IPS DF 19.7 (cell line): Measurements from ENCODE around the gene TMEM178B.
"Not testable (repeated sequence)": the region's sequence is repeated elsewhere in the genome, so short reads cannot be mapped to it uniquely, and the experiment has no call there.

Experiments used
- DNase-seq: peaks from one replicate; pipeline ENCODE4 v3.0.0-alpha.2; 2013; ENCODE audit warnings: low read depth, low spot score

Gene TMEM178B

DNA sequence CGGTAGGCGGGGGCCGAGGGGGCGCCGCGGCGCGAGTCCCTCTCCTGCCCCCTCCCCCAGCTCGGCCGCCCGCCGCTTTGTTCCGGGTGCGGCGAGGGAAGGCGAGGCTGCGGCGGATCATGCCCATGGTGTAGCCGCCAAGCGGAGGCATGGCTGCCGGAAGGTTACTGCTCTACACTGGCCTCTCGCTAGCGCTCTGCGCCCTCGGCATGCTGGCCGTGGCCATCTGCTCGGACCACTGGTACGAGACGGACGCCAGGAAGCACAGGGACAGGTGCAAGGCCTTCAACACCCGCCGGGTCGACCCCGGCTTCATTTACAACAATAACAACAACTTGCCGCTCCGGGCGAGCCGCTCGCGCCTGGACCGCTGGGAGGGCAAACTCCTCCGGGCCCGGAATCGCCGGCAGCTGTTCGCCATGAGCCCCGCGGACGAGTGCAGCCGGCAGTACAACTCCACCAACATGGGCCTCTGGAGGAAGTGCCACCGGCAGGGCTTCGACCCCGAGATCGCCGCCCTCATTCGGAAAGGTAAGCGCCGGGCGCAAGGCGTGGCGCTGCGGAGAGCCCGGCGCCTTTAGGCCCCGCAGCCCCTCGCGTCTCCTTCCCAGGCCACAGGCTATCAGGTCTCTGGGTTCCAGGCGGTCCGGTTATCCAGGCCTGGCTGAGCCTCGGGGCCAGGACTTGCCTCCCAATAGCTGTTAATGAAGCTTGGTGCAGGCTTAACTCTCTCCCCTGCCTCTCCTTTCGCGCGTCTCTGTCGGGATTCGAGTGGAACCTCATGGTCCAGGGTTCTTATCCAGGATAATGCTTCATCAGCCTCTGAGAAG, 513 bp downstream of the TMEM178B start:
- no peak for DNase-seq

DNA sequence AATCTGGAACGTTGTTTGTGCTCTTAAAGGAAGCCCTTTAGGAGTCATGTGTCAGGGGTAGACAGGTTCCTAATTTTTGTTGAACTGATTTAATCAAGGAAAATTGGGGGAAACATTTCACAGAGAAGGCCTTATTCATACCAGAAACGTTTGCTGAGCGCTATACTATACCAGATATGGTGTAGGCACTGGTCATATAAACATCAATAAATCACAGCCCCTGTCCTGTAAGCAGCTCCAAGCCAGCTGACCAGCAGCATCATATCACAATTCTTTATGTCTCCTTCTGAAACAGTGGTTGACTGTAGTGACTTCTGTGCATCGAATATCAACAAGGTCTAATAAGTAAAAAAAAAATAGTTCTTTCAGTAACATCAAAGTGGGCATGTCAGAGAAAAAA, 1.1 kb downstream of the TMEM178B start:
- no peak for DNase-seq

- DNase-seq: no peak
Observed at GRCh38 chr7:141076377-141076776, 2.5 kb downstream of the TMEM178B start.

DNA sequence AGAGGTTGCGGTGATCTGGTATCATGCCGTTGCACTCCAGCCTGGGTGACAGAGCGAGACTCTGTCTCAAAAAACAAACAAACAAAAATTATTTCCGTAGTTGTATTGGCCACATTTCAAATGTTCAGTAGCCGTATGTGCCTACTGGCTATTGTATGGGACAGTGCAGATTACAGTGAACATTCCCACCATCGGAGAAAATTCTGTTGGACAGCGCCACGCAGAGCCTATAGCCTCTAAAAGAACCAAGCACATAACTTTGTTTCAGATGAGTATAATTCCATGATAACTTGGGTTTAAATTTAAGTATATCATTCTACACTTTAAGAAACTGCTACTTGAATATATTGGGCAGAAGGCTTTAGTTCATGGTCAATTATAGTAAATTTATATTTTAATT, 5.4 kb downstream of the TMEM178B start:
- DNase-seq: no peak

DNA sequence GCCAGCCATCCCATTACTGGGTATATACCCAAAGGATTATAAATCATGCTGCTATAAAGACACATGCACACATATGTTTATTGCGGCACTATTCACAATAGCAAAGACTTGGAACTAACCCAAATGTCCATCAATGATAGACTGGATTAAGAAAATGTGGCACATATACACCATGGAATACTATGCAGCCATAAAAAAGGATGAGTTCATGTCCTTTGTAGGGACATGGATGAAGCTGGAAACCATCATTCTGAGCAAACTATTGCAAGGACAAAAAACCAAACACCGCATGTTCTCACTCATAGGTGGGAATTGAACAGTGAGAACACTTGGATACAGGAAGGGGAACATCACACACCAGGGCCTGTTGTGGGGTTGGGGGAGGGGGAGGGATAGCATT, 15.6 kb downstream of the TMEM178B start:
- DNase-seq: not testable (repeated sequence)

DNA sequence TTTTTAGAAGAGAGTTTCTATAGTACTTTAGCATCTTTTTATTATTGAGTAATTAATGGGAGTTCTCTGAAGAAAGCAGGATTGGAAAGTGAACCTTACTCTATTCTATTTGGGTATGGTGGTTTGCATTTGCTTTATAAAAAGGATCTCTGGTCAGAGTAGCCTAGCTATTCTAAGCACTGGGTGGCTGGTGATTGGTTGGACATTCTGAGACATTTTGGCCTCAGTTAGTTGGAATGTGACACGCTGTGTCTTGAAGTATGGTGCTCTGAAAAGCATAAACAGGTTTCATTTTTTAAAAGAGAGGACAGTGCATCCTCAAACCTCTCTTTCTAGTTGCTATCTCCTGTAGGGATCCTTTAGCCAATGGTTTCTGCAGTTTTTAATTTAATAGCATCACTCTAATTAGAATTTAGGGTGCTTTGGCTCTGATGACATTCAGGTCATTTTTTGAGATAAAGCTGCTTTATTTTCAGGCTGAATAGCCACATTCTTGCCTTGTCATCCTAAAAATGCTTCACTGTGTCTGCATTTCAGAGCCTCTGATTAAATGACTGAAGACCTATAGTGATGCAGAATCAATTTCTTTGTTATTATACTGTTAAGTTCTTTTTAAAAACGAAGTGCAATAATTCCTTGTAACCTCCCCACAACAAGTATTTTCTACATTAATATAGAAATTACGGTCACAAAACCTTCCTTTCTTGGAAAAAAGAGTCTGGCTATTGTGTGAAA, 20.6 kb downstream of the TMEM178B start:
- no peak for DNase-seq

DNA sequence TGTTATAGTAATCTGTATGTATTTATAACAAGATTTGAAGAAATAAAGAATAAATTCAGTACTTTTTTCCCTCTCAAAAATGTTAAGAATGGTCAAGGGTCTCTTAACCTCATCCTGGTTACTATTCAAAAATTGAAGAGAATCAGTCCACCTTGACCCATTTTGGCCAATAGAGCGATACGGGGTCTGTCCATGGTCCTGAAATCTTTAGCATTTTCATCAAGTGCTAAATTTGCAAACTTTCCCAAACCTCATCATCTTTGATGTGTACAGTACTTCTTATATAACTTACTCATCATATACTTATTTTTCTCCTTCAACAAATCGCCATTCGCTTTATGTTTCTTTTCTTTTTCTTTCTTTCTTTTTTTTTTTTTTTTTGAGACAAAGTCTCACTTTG, 23.6 kb downstream of the TMEM178B start:
- DNase-seq: no peak

DNA sequence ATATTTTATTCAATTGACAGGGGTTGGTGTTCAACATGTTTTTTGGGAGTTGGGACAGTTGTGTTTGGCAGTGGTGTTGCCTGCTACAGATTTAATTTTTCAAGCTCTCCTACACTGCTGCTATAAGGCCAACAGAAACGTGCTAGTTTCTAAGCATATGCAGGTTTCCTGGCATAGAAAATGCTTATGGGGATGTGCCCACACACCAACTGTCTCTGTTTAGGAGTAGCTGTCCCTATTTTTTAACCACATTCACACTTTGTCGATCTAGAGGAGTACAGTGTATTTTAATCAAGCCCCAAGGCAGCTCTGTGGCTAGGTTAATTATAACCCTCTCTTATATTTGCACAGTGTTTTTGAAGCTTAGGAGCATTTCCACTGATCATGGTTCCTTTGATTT, 28.6 kb downstream of the TMEM178B start:
- no peak for DNase-seq

DNA sequence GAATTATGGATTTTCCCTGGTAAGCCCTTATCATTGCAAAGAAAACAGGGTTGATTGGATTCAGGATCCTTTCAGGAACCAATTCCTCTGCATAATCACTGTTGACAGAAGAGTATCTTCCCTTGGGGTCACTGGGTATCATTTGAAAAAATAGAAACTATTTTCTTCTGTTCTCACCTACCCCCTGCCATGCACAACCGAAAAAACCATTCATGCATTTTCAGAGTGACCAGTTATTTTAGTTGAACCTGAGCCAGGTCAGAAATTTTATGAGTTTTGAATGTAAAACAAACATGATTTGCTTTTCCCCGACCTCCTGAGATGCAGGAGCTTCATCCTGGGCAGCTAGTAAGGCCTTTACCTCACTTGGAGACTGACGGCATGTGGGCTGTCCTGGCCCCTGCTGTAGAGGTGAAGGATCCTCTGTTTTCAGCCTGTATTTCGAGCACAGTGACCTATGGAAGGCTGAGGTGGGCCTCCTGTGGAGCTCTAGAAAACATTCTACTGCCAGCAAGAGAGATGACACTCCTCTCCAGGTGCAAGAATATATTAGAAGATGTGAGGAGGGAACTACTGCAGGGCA, 30.1 kb downstream of the TMEM178B start:
- DNase-seq: no peak

- DNase-seq: no peak
Observed at GRCh38 chr7:141113131-141113530, 39.3 kb downstream of the TMEM178B start.

DNA sequence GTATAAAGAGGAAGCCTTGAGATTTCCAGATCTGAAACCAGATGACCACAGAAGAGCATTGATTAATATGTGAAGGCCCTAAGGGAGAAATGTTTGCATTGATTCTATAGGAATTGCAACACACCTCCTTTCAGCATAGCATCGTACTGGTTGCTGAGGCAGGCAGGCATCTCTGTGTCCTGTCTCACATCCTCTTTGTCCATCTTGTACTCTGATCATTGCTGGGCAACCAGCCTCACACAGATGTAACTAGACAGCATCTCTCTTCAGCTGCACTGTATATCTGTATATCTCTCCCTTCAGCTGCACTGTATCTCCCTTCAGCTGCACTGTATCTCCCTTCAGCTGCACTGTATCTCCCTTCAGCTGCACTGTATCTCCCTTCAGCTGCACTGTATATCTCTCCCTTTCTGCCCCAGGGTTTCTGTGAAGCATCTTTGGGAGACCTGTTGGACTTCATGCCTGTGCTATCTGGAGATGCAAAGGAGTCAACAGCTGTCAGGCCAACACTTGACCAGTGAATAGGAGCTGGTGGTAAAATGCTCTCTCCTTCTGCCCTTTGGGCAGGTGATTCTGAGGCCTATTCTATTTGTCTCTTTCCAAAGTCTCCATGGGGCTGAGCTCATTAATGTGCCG, 40.3 kb downstream of the TMEM178B start:
- DNase-seq: no peak

- no peak for DNase-seq
Observed at GRCh38 chr7:141115965-141116364, 42.1 kb downstream of the TMEM178B start.

GRCh38 chr7:141116661-141117060, 42.8 kb downstream of the TMEM178B start:
- DNase-seq: not testable (repeated sequence)

DNA sequence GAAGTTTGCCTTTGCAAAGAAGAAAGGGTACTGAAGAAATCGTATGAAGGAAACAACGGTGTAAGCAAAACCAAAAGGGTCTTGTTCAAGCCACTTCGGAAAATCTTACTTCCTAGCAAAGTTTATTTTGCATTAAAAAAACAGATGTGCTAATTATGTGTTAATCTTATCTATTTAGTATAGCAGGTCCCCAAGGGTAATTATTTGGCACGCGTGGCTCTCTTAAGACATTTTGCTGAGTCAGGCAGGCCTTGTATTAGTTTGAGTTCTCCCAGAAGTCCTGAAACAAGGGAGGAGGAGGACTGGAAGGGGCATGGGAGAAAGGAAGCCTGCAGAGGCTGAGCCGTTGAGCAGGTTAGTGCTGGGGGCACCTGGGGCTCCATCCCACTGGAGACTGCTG, 44.9 kb downstream of the TMEM178B start:
- DNase-seq: no peak

DNA sequence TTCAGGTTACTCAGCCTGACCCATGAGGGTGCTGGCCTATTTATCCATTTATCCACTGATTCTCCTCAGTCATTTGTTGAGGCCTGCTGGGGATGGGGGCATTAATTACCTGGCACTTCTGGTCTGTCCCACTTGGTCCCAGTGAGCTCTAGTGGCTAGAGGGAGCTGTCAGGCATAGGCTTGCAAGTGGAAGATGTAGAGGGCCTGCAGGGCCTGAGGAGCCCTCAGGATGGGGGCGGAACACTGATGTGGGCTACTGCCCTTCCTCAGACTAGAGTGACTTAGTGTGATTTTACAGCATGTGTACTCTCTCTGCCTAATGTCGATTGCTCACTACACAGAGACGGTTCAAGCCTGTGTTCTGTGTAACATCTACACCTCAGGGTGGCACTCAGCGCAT, 45.3 kb downstream of the TMEM178B start:
- DNase-seq: no peak

DNA sequence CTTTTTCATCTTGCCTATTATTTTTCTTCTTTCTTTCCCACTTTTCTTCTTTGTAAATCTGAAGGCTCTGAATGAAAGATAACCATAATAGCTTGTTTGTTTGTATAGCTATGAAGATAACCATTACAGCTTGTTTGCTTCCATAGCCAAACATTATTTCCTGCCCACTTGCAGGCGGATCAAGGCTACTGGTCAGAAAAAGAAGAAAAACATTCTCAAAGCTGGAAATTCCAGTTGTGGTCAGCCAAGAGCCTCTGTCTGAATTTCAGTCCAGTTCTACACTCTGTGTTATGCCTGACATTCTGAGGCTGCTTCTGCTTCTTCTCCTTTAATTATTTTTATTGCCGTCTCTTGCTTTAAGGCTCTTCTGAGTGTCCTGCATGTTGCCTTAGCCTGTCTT, 48.9 kb downstream of the TMEM178B start:
- no peak for DNase-seq

- DNase-seq: no peak
Observed at GRCh38 chr7:141123522-141123921, 49.7 kb downstream of the TMEM178B start.

DNA sequence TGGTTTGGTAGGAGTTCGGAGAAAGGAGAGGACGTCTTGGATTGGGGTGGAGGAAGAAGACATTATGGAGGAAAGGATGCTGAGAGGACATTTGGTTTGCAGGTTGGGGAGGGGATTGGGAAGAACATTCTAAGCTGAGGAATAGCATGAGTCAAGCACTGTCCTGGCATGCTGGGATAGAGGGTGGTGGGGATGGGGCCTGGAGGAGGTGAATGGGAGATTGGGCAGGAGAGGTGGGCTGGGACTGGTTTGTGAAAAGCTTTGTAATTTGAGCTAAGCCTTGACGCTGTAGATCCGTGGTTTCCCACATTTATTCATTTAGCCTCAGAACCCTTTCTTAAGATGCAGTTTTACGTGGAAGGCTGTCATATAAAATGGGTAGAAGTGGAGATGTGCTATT, 52.2 kb downstream of the TMEM178B start:
- no peak for DNase-seq

DNA sequence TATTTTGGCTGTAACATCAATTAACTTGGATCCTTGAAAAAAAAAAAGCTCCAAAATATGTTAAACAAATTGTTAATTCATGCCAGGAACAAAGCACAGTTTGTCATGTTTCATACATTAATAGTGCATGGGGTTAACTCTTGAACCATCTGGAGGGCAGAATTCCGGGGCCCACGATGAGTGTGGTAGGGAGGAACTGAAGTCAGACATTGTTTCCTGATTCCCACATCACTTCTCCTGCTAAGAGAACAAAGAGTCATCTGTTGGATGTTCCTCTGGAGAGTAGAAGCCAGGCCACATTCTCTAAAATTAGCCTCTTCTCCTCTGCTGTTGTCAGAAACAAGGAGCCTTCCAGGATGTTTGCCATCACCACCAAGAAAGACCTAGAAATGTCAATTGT, 54.6 kb downstream of the TMEM178B start:
- no peak for DNase-seq

- no peak for DNase-seq
Observed at GRCh38 chr7:141128931-141129330, 55.1 kb downstream of the TMEM178B start.

GRCh38 chr7:141132671-141133070, 58.8 kb downstream of the TMEM178B start:
- DNase-seq: no peak

GRCh38 chr7:141133646-141134045, 59.8 kb downstream of the TMEM178B start:
- DNase-seq: no peak
